Measurements from ENCODE around the gene ZMIZ2. TPM values are rescaled to one million over a fixed set of nuclear protein-coding genes. Genes with fewer than 3 reads are reported as not detected.

ZMIZ2 gene
- total and polyA plus RNA-seq, 2 of the 8 experiments (the other 6 are each of a cell fraction or from before 2014, with no cell fraction given) = 24.4 to 66.4 TPM

- no peak overlapping the region; the same call in 1 of the 2 replicates for H3K18ac ChIP-seq (ENCODE audit: extremely low read depth, low read length)
- H2BK12ac ChIP-seq (ENCODE audit: low read depth, low read length) = no peak overlapping the region
- DNase-seq (ENCODE audit: low read depth in 1 of 2, low spot score in 2 of 2) (no peak), FAIRE-seq (no peak)
- no peak overlapping the region for H2BK20ac ChIP-seq (ENCODE audit: low read length)
- H2BK15ac ChIP-seq (ENCODE audit: low read length) = no peak overlapping the region
- H4K91ac ChIP-seq (replicated peaks; ENCODE audit: insufficient read length, low read length) = no peak overlapping the region
- H3K79me1 ChIP-seq (ENCODE audit: low read depth, low read length) = no peaks in the 10 kb centered on the region
- peaks cover 2 to 16% (median 6%) of the 10 kb centered on the region in 4 experiments; a peak in 5 of 8 replicates for H3K36me3 ChIP-seq (ENCODE audit: control insufficient read depth in 2 of 4, insufficient read depth in 4 of 4, low read length in 3 of 4)
- H3K27me3 ChIP-seq (replicated peaks in 1 of 4; ENCODE audit: control insufficient read depth in 3 of 4, extremely low read depth in 1 of 4, insufficient read depth in 3 of 4, low read length in 3 of 4) = no peaks in the 10 kb centered on the region
- H2BK120ac ChIP-seq (replicated peaks; ENCODE audit: low read depth, low read length) = no peak overlapping the region
- H3K9ac ChIP-seq (replicated peaks in 1 of 4; ENCODE audit: extremely low read depth in 1 of 4, low read depth in 3 of 4, low read length in 3 of 4) = no peak overlapping the region
- H3K23ac ChIP-seq (ENCODE audit: insufficient read length) = no peak overlapping the region
- H4K8ac ChIP-seq (ENCODE audit: extremely low read depth, insufficient read depth, low read length) = no peak overlapping the region
- H2AFZ ChIP-seq (ENCODE audit: low read length) = no peak overlapping the region
- no peak overlapping the region for H3K14ac ChIP-seq (ENCODE audit: insufficient read length)
- H3K4me3 ChIP-seq (ENCODE audit: extremely low read depth in 1 of 4, insufficient read depth in 2 of 4, low read depth in 3 of 4, low read length in 4 of 4) = no peak overlapping the region
- H3K4me2 ChIP-seq (ENCODE audit: insufficient read depth in 1 of 2, low read depth in 2 of 2, low read length in 2 of 2) = no peak overlapping the region
- H3K56ac ChIP-seq (replicated peaks; ENCODE audit: insufficient read length, low read depth, low read length) = no peak overlapping the region
- H3K23me2 ChIP-seq (ENCODE audit: low read depth, low read length) = no peaks in the 10 kb centered on the region
- ChIA-PET POLR2A (ENCODE audit: partially characterized antibody) (interaction anchor here (0.8 to 1.0 kb wide), 3 partner anchors 10 to 128 kb away, joined by 3 read pairs; no protein-coding TSS in a partner anchor), CTCF (ENCODE audit: partially characterized antibody) (interaction anchor here (1.1 to 1.9 kb wide), 4 partner anchors 8 to 75 kb away, joined by 3 to 6 read pairs (median 4); no protein-coding TSS in a partner anchor)
- no peaks in the 10 kb centered on the region for H3K9me3 ChIP-seq (ENCODE audit: insufficient read depth in 2 of 2, low read depth in 1 of 2, low read length in 1 of 2)
- no peak overlapping the region for H4K5ac ChIP-seq (ENCODE audit: insufficient read length, low read depth, low read length)
- peaks cover 0 to 3% of the 10 kb centered on the region in 2 experiments for H4K20me1 ChIP-seq (replicated peaks in 1 of 2; ENCODE audit: control insufficient read depth in 1 of 2, insufficient read depth in 2 of 2, low read length in 2 of 2)
- no peak overlapping the region for H3K4ac ChIP-seq (replicated peaks; ENCODE audit: insufficient read length, low read depth, low read length)
- no peak overlapping the region for H2AK5ac ChIP-seq (ENCODE audit: low read depth, low read length)
- H3K4me1 ChIP-seq (replicated peaks in 1 of 4; ENCODE audit: control insufficient read depth in 3 of 4, insufficient read depth in 4 of 4, low read length in 3 of 4) = no peaks in the 10 kb centered on the region; a peak in 1 of 7 replicates
- no peaks in the 10 kb centered on the region for H3K79me2 ChIP-seq (ENCODE audit: control insufficient read depth in 1 of 2, insufficient read depth in 2 of 2, low read length in 2 of 2)
- H2BK5ac ChIP-seq (ENCODE audit: low read depth, low read length) = no peak overlapping the region
- 91% methylated on average over 18 of the region's 19 CpGs; no CpG with 5 or more reads in 1 of the 2 experiments for WGBS, 2 experiments (ENCODE audit: extremely low coverage in 1 of 2, insufficient coverage in 1 of 2, insufficient read length in 1 of 2, insufficient replicate concordance in 2 of 2, low coverage in 1 of 2, low lambda C conversion rate in 2 of 2, missing lambda C conversion rate in 1 of 2)
- no peak overlapping the region for H3K27ac ChIP-seq (ENCODE audit: low read depth, low read length)
- no peak for TF ChIP-seq EZH2 (IDR thresholded peaks at IDR 0.05; ENCODE audit: low read depth, low read length, severe bottlenecking)
- no peak for TF ChIP-seq MAFK (IDR thresholded peaks at IDR 0.05; ENCODE audit: low read depth, low read length)
- no peak for TF ChIP-seq CEBPB (IDR thresholded peaks at IDR 0.05; ENCODE audit: low read depth, low read length)
Observed at GRCh38 chr7:44709011-44709915, 39.4 kb upstream of the ZMIZ2 start.

Data from H1 (cell line).